Measurements from ENCODE around the gene UGT2B7. TPM values are rescaled to one million over a fixed set of nuclear protein-coding genes. Genes with fewer than 3 reads are reported as not detected.
A peak's percentile ranks its signal among the peaks of the same experiment; 100 is the strongest.

UGT2B7 gene
- total and polyA plus RNA-seq, 2 experiments from 2014 or later = not detected

DNA sequence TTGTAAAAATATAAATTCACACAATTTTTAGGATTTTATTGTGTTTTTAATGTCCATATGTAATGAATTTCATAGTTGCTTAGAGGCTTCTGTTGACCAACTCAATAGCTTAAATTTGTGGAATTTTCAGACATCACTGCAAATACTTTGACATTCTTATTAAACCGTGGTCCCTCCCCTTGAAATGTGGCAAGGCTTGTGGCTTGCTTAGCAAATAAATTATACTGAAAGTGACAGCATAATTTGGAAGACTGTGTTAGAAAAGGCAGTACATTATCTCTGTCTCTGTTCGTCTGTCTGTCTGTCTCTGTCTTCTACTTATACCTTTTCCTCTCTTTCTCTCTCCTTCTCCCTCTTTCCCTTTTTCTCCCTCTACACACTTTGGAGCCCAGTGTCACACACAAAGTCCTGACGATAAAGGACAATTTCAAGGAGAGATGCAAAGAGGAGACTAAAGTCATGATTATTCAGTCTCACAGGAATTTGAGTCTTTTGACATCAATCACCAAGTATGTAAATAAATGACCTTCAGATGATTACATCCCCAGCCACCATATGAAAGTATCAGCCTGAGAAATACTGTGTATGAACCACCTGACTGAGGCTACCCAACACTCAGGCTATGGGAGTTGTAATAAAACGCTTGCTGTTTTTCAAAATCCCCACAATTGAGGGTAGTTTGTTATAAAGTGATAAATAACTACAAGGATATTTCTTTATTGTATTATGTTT is 21.0 kb upstream of the UGT2B7 start:
- Histone ChIP-seq H3K27me3 (no peaks in the 10 kb centered on the region), H3K4me1 (ENCODE audit: low read depth) (no peaks in the 10 kb centered on the region), H3K36me3 (no peaks in the 10 kb centered on the region), H3K27ac (no peak overlapping the region), H3K9me3 (ENCODE audit: low read depth) (no peaks in the 10 kb centered on the region), H3K4me3 (no peak overlapping the region)
- DNase-seq (ENCODE audit: low read depth in 1 of 2, low spot score in 1 of 2) = no peak
- no peak for TF ChIP-seq CTCF (IDR thresholded peaks at IDR 0.05; ENCODE audit: low read depth, low read length)

DNA sequence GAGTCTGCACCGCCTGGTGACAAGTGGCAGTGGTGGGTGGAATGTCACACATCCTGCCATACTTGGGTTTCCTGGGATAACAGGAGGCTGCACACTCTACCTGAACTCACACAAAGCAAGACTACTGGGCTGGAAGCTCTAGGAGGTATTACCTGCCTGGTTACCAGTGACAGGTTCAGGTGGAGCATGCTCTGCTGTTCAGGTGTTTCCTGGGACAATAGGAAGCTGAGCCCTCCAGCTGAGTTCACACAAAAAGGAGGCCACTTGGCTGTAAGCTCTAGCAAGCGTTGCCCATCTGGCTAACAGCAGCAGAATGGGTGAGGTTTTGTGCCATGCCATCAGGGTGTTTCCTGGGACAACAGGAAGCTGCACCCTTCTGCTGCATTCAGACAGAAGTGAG is 17.4 kb upstream of the UGT2B7 start:
- no peak for DNase-seq (ENCODE audit: low read depth in 1 of 2, low spot score in 1 of 2)
- Histone ChIP-seq H3K9me3 (ENCODE audit: low read depth) (no peaks in the 10 kb centered on the region), H3K27me3 (no peaks in the 10 kb centered on the region)

DNA sequence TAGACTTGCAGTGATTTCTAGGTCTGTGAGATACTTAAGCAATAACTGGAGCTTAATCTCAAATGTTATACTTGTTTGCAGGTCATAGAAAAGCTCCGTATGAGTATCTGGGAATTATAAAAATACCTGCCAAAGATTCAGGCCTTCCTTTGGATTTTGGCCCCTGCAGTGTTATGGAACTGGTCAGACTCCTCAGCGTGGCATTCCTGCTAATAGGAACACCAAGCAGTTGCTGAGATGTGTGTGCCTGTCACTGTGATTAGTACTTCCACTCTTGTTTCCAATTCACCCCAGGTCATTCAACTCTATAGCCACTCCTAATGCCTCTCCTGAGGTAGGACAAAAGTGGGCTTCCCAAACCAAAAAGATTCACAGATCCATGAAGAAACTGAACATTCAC is 7.8 kb upstream of the UGT2B7 start:
- no peak for DNase-seq (ENCODE audit: low read depth in 1 of 2, low spot score in 1 of 2)
- Histone ChIP-seq H3K9me3 (ENCODE audit: low read depth) (no peaks in the 10 kb centered on the region), H3K36me3 (no peaks in the 10 kb centered on the region), H3K27ac (no peak overlapping the region), H3K27me3 (no peaks in the 10 kb centered on the region), H3K4me1 (ENCODE audit: low read depth) (no peaks in the 10 kb centered on the region), H3K4me3 (no peak overlapping the region)
- no peak for TF ChIP-seq CTCF (IDR thresholded peaks at IDR 0.05; ENCODE audit: low read depth, low read length)

More for the DNA sequence above, 17.4 kb upstream of the UGT2B7 start:
- Histone ChIP-seq H3K4me1 (ENCODE audit: low read depth) (no peaks in the 10 kb centered on the region), H3K4me3 (no peak overlapping the region), H3K36me3 (no peaks in the 10 kb centered on the region), H3K27ac (no peak overlapping the region)
- no peak for TF ChIP-seq CTCF (IDR thresholded peaks at IDR 0.05; ENCODE audit: low read depth, low read length)

DNA sequence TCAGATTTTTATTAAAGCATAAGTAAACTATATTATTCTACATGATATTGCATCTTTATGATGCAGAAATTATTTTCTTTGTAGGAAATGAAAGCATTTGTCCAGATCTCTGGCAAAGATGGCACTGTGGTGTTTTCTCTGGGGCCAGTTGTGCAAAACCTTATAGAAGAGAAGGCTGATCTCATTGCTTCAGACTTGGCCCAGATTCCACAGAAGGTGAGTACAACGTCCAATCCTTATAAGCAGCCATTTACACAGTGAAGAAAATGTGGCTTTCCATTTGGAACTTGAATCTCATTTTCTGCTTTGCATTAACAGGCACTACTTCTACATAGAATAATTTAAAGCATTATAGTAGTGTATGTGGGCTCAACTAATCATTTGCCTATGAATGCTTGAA is 6.9 kb upstream of the UGT2B7 start:
- H3K36me3 ChIP-seq = no peaks in the 10 kb centered on the region
- no peak for TF ChIP-seq CTCF (IDR thresholded peaks at IDR 0.05; ENCODE audit: low read depth, low read length)

DNA sequence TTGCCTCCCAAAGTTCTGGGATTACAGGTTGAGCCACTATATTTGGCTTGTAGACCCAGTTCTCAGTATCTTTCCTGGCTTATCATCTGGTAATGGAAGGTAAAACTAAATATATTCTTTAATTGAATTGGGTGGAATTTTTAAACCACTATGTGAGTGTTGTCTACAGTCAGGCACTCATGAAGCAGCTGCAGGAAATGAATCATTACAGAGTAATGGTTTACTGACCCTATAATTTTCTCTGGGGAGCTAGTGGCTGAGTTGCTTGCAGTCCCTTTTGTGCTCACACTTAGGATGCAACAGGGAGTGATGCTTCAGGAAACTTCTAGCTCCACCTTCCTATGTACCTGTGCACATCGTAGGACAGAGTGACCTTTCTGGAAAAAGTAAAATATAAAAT is 4.1 kb upstream of the UGT2B7 start:
- peak in 1 of 2 donors; percentile 1 for DNase-seq (ENCODE audit: low read depth in 1 of 2, low spot score in 1 of 2)
- Histone ChIP-seq H3K27ac (no peak overlapping the region), H3K4me1 (ENCODE audit: low read depth) (no peaks in the 10 kb centered on the region), H3K27me3 (no peaks in the 10 kb centered on the region), H3K9me3 (ENCODE audit: low read depth) (no peaks in the 10 kb centered on the region), H3K4me3 (no peak overlapping the region), H3K36me3 (no peaks in the 10 kb centered on the region)
- no peak for TF ChIP-seq CTCF (IDR thresholded peaks at IDR 0.05; ENCODE audit: low read depth, low read length)

More for the DNA sequence above, 6.9 kb upstream of the UGT2B7 start:
- Histone ChIP-seq H3K27me3 (no peaks in the 10 kb centered on the region), H3K4me1 (ENCODE audit: low read depth) (no peaks in the 10 kb centered on the region), H3K27ac (no peak overlapping the region), H3K4me3 (no peak overlapping the region), H3K9me3 (ENCODE audit: low read depth) (no peaks in the 10 kb centered on the region)
- DNase-seq (ENCODE audit: low read depth in 1 of 2, low spot score in 1 of 2) = no peak
